H9 (cell line): Measurements from ENCODE around the gene TIAM2. TPM values are rescaled to one million over a fixed set of nuclear protein-coding genes. Genes with fewer than 3 reads are reported as not detected.

Source experiments
- DNase-seq: peaks from one replicate; pipeline ENCODE4 v3.0.0-alpha.2; 2017
- H2AFZ ChIP-seq: one replicate; pipeline ENCODE4 v1.6.1; 2013; ENCODE audit warnings: mild to moderate bottlenecking, low read length, control low read depth, moderate library complexity
- H2AK5ac ChIP-seq: 2 replicates; pipeline ENCODE4 v1.6.1; 2013; ENCODE audit warnings: low read length, control low read depth, mixed read lengths; ENCODE audit not compliant: insufficient read length
- H2BK120ac ChIP-seq: one replicate; pipeline ENCODE4 v1.6.1; 2013; ENCODE audit warnings: low read depth, mild to moderate bottlenecking, low read length, control low read depth, inconsistent platforms; ENCODE audit not compliant: poor library complexity, severe bottlenecking
- H2BK12ac ChIP-seq: 2 replicates; pipeline ENCODE4 v1.6.1; 2013; ENCODE audit warnings: low read length, control low read depth, mixed read lengths, low read depth; ENCODE audit not compliant: insufficient read length
- H2BK15ac ChIP-seq: 2 replicates; pipeline ENCODE4 v1.6.1; 2013; ENCODE audit warnings: low read depth, low read length, control low read depth
- H2BK20ac ChIP-seq: one replicate; pipeline ENCODE4 v1.6.1; 2013; ENCODE audit warnings: low read depth, mild to moderate bottlenecking, low read length, control low read depth, inconsistent platforms; ENCODE audit not compliant: poor library complexity, severe bottlenecking
- H2BK5ac ChIP-seq: 2 replicates; pipeline ENCODE4 v1.6.1; 2013; ENCODE audit warnings: low read length, control low read depth, mixed read lengths; ENCODE audit not compliant: insufficient read length
- H3K14ac ChIP-seq: 2 replicates; pipeline ENCODE4 v1.6.1; 2013; ENCODE audit warnings: low read length, control low read depth; ENCODE audit not compliant: insufficient read depth
- H3K18ac ChIP-seq: 2 replicates; pipeline ENCODE4 v1.6.1; 2013; ENCODE audit warnings: low read depth, mild to moderate bottlenecking, mixed read lengths, low read length, control low read depth; ENCODE audit not compliant: insufficient read length
- H3K23ac ChIP-seq: 2 replicates; pipeline ENCODE4 v1.6.1; 2013; ENCODE audit warnings: low read length, control low read depth, mixed read lengths, low read depth; ENCODE audit not compliant: insufficient read length
- H3K23me2 ChIP-seq: 2 replicates; pipeline ENCODE4 v1.6.1; 2013; ENCODE audit warnings: low read depth, mild to moderate bottlenecking, mixed read lengths, low read length, control low read depth; ENCODE audit not compliant: insufficient read length, poor library complexity, severe bottlenecking
- H3K27ac ChIP-seq: 2 replicates; pipeline ENCODE4 v1.5.1; 2013; ENCODE audit warnings: low read length, control low read depth, mixed read lengths, low read depth; ENCODE audit not compliant: insufficient read length
- H3K27me3 ChIP-seq: 2 replicates; pipeline ENCODE4 v1.6.1; 2013; ENCODE audit warnings: low read length, control low read depth, inconsistent platforms; ENCODE audit not compliant: insufficient read depth
- H3K4ac ChIP-seq: 2 replicates; pipeline ENCODE4 v1.6.1; 2013; ENCODE audit warnings: low read depth, mild to moderate bottlenecking, control low read depth, inconsistent platforms, low read length, moderate library complexity
- H3K4me1 ChIP-seq: 2 replicates; pipeline ENCODE4 v1.6.1; 2013; ENCODE audit warnings: low read length, control low read depth, inconsistent platforms; ENCODE audit not compliant: insufficient read depth
- H3K4me2 ChIP-seq: 2 replicates; pipeline ENCODE4 v1.6.1; 2013; ENCODE audit warnings: low read length, control low read depth, mixed read lengths; ENCODE audit not compliant: insufficient read length, insufficient read depth
- H3K56ac ChIP-seq: 2 replicates; pipeline ENCODE4 v1.6.1; 2013; ENCODE audit warnings: low read depth, mild to moderate bottlenecking, mixed read lengths, low read length, control low read depth; ENCODE audit not compliant: insufficient read length
- H3K79me1 ChIP-seq: 2 replicates; pipeline ENCODE4 v1.6.1; 2013; ENCODE audit warnings: low read depth, mild to moderate bottlenecking, moderate library complexity, low read length, control low read depth, inconsistent platforms; ENCODE audit not compliant: insufficient read depth, poor library complexity, severe bottlenecking
- H3K79me2 ChIP-seq: 2 replicates; pipeline ENCODE4 v1.6.1; 2013; ENCODE audit warnings: low read length, control low read depth, inconsistent platforms; ENCODE audit not compliant: insufficient read depth
- H3K9ac ChIP-seq: 2 replicates; pipeline ENCODE4 v1.6.1; 2013; ENCODE audit warnings: low read length, control low read depth, mixed read lengths; ENCODE audit not compliant: insufficient read length; ENCODE audit errors: extremely low read depth
- H3K9me3 ChIP-seq: one replicate; pipeline ENCODE4 v1.6.1; 2013; ENCODE audit warnings: low read depth, low read length, inconsistent platforms; ENCODE audit not compliant: control insufficient read depth
- H3T11ph ChIP-seq: one replicate; pipeline ENCODE4 v1.6.1; 2013; ENCODE audit warnings: mild to moderate bottlenecking, low read length, control low read depth, inconsistent platforms
- H4K20me1 ChIP-seq: one replicate; pipeline ENCODE4 v1.6.1; 2013; ENCODE audit not compliant: control insufficient read depth, insufficient read length, insufficient read depth
- H4K5ac ChIP-seq: 2 replicates; pipeline ENCODE4 v1.6.1; 2013; ENCODE audit warnings: low read depth, mild to moderate bottlenecking, mixed read lengths, low read length, control low read depth; ENCODE audit not compliant: insufficient read length
- H4K8ac ChIP-seq: replicated peaks from 2 replicates; pipeline ENCODE4 v1.6.1; 2013; ENCODE audit warnings: low read length, control low read depth, mixed read lengths, low read depth; ENCODE audit not compliant: insufficient read length
- H4K91ac ChIP-seq: 2 replicates; pipeline ENCODE4 v1.6.1; 2013; ENCODE audit warnings: low read depth, mild to moderate bottlenecking, moderate library complexity, mixed read lengths, low read length, control low read depth; ENCODE audit not compliant: insufficient read length
- H3K27ac Mint-ChIP-seq, 3 experiments: 2 replicates in 2 of 3; 3 replicates in 1 of 3; pipeline ENCODE4 v1.8.0; 2020 to 2021; ENCODE audit warnings: mixed read lengths in 3 of 3, mild to moderate bottlenecking in 1 of 3, moderate library complexity in 1 of 3
- H3K27me3 Mint-ChIP-seq: 2 replicates; pipeline ENCODE4 v1.8.0; 2021; ENCODE audit warnings: low read depth, mild to moderate bottlenecking, moderate library complexity, mixed read lengths
- H3K36me3 Mint-ChIP-seq, 3 experiments: 2 replicates in 2 of 3; 3 replicates in 1 of 3; pipeline ENCODE4 v1.8.0; 2020 to 2021; ENCODE audit warnings: low read depth in 3 of 3, mixed read lengths in 3 of 3; ENCODE audit not compliant: insufficient read depth in 1 of 3
- H3K4me1 Mint-ChIP-seq, 2 experiments: 2 replicates each; pipeline ENCODE4 v1.8.0; 2020; ENCODE audit warnings: mixed read lengths in 2 of 2
- H3K4me3 Mint-ChIP-seq, 2 experiments: 2 replicates in 1 of 2; 3 replicates in 1 of 2; pipeline ENCODE4 v1.8.0; 2020 to 2021; ENCODE audit warnings: mild to moderate bottlenecking in 2 of 2, mixed read lengths in 2 of 2, moderate library complexity in 1 of 2
- H3K9me3 Mint-ChIP-seq, 2 experiments: 2 replicates in 1 of 2; 3 replicates in 1 of 2; pipeline ENCODE4 v1.8.0; 2020; ENCODE audit warnings: mild to moderate bottlenecking in 2 of 2, mixed read lengths in 2 of 2, moderate library complexity in 1 of 2
- WGBS: extraction: QIAGEN DNeasy Blood & Tissue Kit; methylation state at CpG from one replicate; pipeline ENCODE4 v1.1.7; 2013; ENCODE audit warnings: missing lambda C conversion rate, low lambda C conversion rate, mixed read lengths; ENCODE audit not compliant: insufficient read length; ENCODE audit errors: extremely low coverage; 5-methylcytosine and 5-hydroxymethylcytosine counted together
- total RNA-seq: library from RNA; stranded (reverse); gene quantifications from 2 replicates; pipeline ENCODE4 v1.2.1, GENCODE V29; 2021
- TF ChIP-seq, protein P1 (sequence below): fragments of 200-600 bp; sonication (generic); conservative IDR thresholded peaks from 3 replicates; pipeline ENCODE4 v1.8.0; 2021; ENCODE audit warnings: antibody characterized with exemption, mild to moderate bottlenecking

Gene TIAM2
- total RNA-seq, 1 experiment from 2014 or later, result 6.3 TPM

DNA sequence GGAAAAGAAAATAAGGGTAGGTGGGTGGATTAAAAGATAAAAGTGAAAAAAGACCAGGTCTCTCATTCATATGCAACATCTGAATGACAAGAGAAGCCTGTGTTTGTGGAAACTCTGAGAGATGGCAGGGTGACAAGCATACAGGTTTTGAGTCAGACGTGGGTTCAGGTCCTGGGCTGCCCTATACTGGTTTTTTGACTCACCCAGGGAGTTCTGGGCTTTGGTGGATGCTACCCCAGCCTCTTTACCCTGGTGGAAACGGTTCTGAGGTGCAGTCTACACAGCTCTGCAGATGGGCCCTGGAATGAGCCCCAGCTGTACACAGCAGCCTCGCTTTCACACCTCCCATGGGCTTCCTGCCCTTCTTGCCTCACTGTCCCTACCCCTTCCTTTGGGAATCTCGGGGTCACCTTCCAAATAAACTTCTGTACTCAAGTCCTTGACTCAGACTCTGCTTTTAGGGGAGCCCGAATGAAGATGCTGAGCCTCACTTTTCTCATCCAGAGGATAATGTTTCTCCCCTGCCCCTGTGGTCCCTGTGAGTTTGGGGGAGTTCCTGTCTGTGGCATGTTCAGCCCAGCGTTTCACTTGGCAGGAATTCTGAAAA, 191.0 kb downstream of the TIAM2 start:
- Histone ChIP-seq H3K56ac (no peak overlapping the region), H3K23me2 (no peaks in the 10 kb centered on the region), H2BK120ac (no peak overlapping the region), H3K9ac (no peak overlapping the region), H3K27ac (peak overlapping the region; percentile 13), H3K4ac (no peak overlapping the region), H2BK15ac (no peak overlapping the region), H2AK5ac (no peak overlapping the region), H4K20me1 (no peaks in the 10 kb centered on the region), H2BK12ac (no peak overlapping the region), H2BK5ac (no peak overlapping the region), H3K4me2 (no peak overlapping the region), H3K79me1 (no peaks in the 10 kb centered on the region), H2BK20ac (no peak overlapping the region), H3K23ac (no peak overlapping the region), H3K14ac (no peak overlapping the region), H2AFZ (no peak overlapping the region), H3T11ph (no peak overlapping the region), H4K5ac (no peak overlapping the region), H3K79me2 (no peaks in the 10 kb centered on the region), H4K91ac (no peak overlapping the region), H3K4me1 (peaks cover 5% of the 10 kb centered on the region; the same call in 1 of the 2 replicates), H3K18ac (no peak overlapping the region), H3K9me3 (no peaks in the 10 kb centered on the region), H3K27me3 (no peaks in the 10 kb centered on the region), H4K8ac (no peak overlapping the region)
- Mint-ChIP-seq H3K9me3 (no peaks in the 10 kb centered on the region), H3K4me1 (peaks cover 25 to 28% of the 10 kb centered on the region in 2 experiments), H3K4me3 (peak overlapping the region in 1 of 2 experiments; percentile 27; a peak in 2 of 5 replicates), H3K27me3 (no peaks in the 10 kb centered on the region; the same call in 1 of the 2 replicates), H3K27ac (peak overlapping the region; percentile 80 to 97 (median 96); a peak in 6 of 7 replicates), H3K36me3 (peaks cover 0 to 2% (median under 1%) of the 10 kb centered on the region in 3 experiments; a peak in 2 of 7 replicates)
- TF ChIP-seq, protein P1, sequence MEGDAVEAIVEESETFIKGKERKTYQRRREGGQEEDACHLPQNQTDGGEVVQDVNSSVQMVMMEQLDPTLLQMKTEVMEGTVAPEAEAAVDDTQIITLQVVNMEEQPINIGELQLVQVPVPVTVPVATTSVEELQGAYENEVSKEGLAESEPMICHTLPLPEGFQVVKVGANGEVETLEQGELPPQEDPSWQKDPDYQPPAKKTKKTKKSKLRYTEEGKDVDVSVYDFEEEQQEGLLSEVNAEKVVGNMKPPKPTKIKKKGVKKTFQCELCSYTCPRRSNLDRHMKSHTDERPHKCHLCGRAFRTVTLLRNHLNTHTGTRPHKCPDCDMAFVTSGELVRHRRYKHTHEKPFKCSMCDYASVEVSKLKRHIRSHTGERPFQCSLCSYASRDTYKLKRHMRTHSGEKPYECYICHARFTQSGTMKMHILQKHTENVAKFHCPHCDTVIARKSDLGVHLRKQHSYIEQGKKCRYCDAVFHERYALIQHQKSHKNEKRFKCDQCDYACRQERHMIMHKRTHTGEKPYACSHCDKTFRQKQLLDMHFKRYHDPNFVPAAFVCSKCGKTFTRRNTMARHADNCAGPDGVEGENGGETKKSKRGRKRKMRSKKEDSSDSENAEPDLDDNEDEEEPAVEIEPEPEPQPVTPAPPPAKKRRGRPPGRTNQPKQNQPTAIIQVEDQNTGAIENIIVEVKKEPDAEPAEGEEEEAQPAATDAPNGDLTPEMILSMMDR, result no peak
- no CpG with 5 or more reads among the region's 6 CpGs for WGBS
- peak; percentile 41 for DNase-seq
